Neural cell (in vitro differentiated cells): Measurements from ENCODE around the gene DDX1. TPM values are rescaled to one million over a fixed set of nuclear protein-coding genes. Genes with fewer than 3 reads are reported as not detected.

ENCODE experiments used
- H2AFZ ChIP-seq: fragments of 200-600, 300-800 bp; sonication (generic), shearing (Covaris generic); 2 replicates; pipeline ENCODE4 v1.6.0; 2014; ENCODE audit warnings: low read depth, mild to moderate bottlenecking, antibody characterized with exemption, low read length, moderate library complexity
- H3F3A ChIP-seq: fragments of 200-600 bp; shearing (Covaris generic); 2 replicates; pipeline ENCODE4 v1.6.1; 2016; ENCODE audit warnings: mild to moderate bottlenecking, moderate library complexity, mixed read lengths, antibody characterized with exemption, low read length; ENCODE audit not compliant: insufficient read depth, poor library complexity, severe bottlenecking
- H3K27ac ChIP-seq: fragments of 200-600, 300-800 bp; sonication (generic), shearing (Covaris generic); 2 replicates; pipeline ENCODE4 v1.5.1; 2014; ENCODE audit warnings: mild to moderate bottlenecking, low read length, moderate library complexity
- H3K27me3 ChIP-seq: fragments of 300-800, 200-600 bp; sonication (generic), shearing (Covaris generic); 2 replicates; pipeline ENCODE4 v1.6.0; 2014; ENCODE audit warnings: mild to moderate bottlenecking, low read depth, low read length, moderate library complexity; ENCODE audit not compliant: insufficient read depth
- H3K36me3 ChIP-seq: fragments of 300-800, 200-600 bp; sonication (generic), shearing (Covaris generic); 2 replicates; pipeline ENCODE4 v1.5.1; 2014; ENCODE audit warnings: mild to moderate bottlenecking, antibody characterized with exemption, low read length, moderate library complexity; ENCODE audit not compliant: insufficient read depth
- H3K4me2 ChIP-seq: fragments of 300-800, 200-600 bp; sonication (generic), shearing (Covaris generic); 2 replicates; pipeline ENCODE4 v1.6.0; 2014; ENCODE audit warnings: mild to moderate bottlenecking, low read length
- H3K4me3 ChIP-seq: fragments of 300-800, 200-600 bp; sonication (generic), shearing (Covaris generic); 2 replicates; pipeline ENCODE4 v1.5.1; 2014; ENCODE audit warnings: mild to moderate bottlenecking, low read length, moderate library complexity
- H3K79me2 ChIP-seq: fragments of 200-600 bp; shearing (Covaris generic); replicated peaks from 2 replicates; pipeline ENCODE4 v1.6.0; 2014; ENCODE audit warnings: mild to moderate bottlenecking, low read length, moderate library complexity; ENCODE audit not compliant: insufficient read depth
- H3K9ac ChIP-seq: fragments of 300-800, 200-600 bp; sonication (generic), shearing (Covaris generic); 2 replicates; pipeline ENCODE4 v1.6.1; 2016; ENCODE audit warnings: mild to moderate bottlenecking, low read length, mixed read lengths
- H3K9me2 ChIP-seq: fragments of 200-600 bp; shearing (Covaris generic); 2 replicates; pipeline ENCODE4 v1.6.1; 2016; ENCODE audit warnings: mild to moderate bottlenecking, low read length, mixed read lengths; ENCODE audit not compliant: insufficient read depth
- H3K9me3 ChIP-seq: fragments of 200-600, 300-800 bp; sonication (generic), shearing (Covaris generic); 2 replicates; pipeline ENCODE4 v1.6.1; 2016; ENCODE audit warnings: mild to moderate bottlenecking, mixed run types, low read length, moderate library complexity, mixed read lengths
- H4K20me1 ChIP-seq: fragments of 200-600 bp; shearing (Covaris generic); 2 replicates; pipeline ENCODE4 v1.6.1; 2016; ENCODE audit warnings: mild to moderate bottlenecking, mixed run types; ENCODE audit not compliant: insufficient read depth
- EP300 ChIP-seq: fragments of 450-650 bp; conservative IDR thresholded peaks from 2 replicates; pipeline ENCODE4 v1.6.1; 2014; ENCODE audit warnings: antibody characterized with exemption, mild to moderate bottlenecking, moderate library complexity; ENCODE audit not compliant: poor library complexity, severe bottlenecking
- EZH2 ChIP-seq: fragments of 200-600, 300-800 bp; shearing (Covaris generic), sonication (generic); IDR thresholded peaks from 2 replicates; pipeline ENCODE4 v1.6.1; 2014; ENCODE audit warnings: antibody characterized with exemption, low read length, borderline replicate concordance, mild to moderate bottlenecking; ENCODE audit not compliant: insufficient read depth, poor library complexity, severe bottlenecking
- MXI1 ChIP-seq: fragments of 450-650 bp; conservative IDR thresholded peaks from 2 replicates; pipeline ENCODE4 v1.6.1; 2014; ENCODE audit warnings: antibody characterized with exemption, mild to moderate bottlenecking; ENCODE audit not compliant: poor library complexity, severe bottlenecking
- POLR2AphosphoS5 ChIP-seq: IDR thresholded peaks from 2 replicates; pipeline ENCODE4 v1.6.1; 2012
- RAD21 ChIP-seq: fragments of 450-650 bp; conservative IDR thresholded peaks from 2 replicates; pipeline ENCODE4 v1.6.1; 2014; ENCODE audit warnings: antibody characterized with exemption, mild to moderate bottlenecking, moderate library complexity
- REST ChIP-seq: IDR thresholded peaks from 2 replicates; pipeline ENCODE4 v1.6.1; 2012; ENCODE audit warnings: borderline replicate concordance
- SMC3 ChIP-seq: fragments of 450-650 bp; conservative IDR thresholded peaks from 2 replicates; pipeline ENCODE4 v1.6.1; 2014; ENCODE audit warnings: antibody characterized with exemption, mild to moderate bottlenecking, moderate library complexity; ENCODE audit not compliant: poor library complexity
- TAF1 ChIP-seq: IDR thresholded peaks from 2 replicates; pipeline ENCODE4 v1.6.1; 2012; ENCODE audit warnings: low read depth
- polyA plus RNA-seq: library from polyadenylated mRNA; depleted of rRNA; stranded (reverse); fragments of >200 nt; gene quantifications from 2 replicates; pipeline ENCODE4 v1.2.3, GENCODE V29; 2014
- TF ChIP-seq, protein P1 (sequence below): fragments of 450-650 bp; IDR thresholded peaks from 2 replicates; pipeline ENCODE4 v1.5.1; 2014; ENCODE audit warnings: antibody characterized with exemption, mild to moderate bottlenecking, moderate library complexity; ENCODE audit not compliant: poor library complexity, severe bottlenecking

DDX1 gene
- polyA plus RNA-seq, 1 donor from 2014 or later = 159 TPM

- no peak overlapping the region for H3K9ac ChIP-seq
- no peaks in the 10 kb centered on the region for H3K79me2 ChIP-seq
- H4K20me1 ChIP-seq = no peaks in the 10 kb centered on the region
- no peak overlapping the region for H3K4me3 ChIP-seq
- H3K9me3 ChIP-seq = no peaks in the 10 kb centered on the region
- no peaks in the 10 kb centered on the region for H3K9me2 ChIP-seq
- H3K4me2 ChIP-seq = no peak overlapping the region
- H3K27ac ChIP-seq = no peak overlapping the region
- peaks cover 19% of the 10 kb centered on the region for H3K36me3 ChIP-seq
- TF ChIP-seq, protein P1, sequence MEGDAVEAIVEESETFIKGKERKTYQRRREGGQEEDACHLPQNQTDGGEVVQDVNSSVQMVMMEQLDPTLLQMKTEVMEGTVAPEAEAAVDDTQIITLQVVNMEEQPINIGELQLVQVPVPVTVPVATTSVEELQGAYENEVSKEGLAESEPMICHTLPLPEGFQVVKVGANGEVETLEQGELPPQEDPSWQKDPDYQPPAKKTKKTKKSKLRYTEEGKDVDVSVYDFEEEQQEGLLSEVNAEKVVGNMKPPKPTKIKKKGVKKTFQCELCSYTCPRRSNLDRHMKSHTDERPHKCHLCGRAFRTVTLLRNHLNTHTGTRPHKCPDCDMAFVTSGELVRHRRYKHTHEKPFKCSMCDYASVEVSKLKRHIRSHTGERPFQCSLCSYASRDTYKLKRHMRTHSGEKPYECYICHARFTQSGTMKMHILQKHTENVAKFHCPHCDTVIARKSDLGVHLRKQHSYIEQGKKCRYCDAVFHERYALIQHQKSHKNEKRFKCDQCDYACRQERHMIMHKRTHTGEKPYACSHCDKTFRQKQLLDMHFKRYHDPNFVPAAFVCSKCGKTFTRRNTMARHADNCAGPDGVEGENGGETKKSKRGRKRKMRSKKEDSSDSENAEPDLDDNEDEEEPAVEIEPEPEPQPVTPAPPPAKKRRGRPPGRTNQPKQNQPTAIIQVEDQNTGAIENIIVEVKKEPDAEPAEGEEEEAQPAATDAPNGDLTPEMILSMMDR = no peak
- no peak for TF ChIP-seq MXI1
- no peak for TF ChIP-seq REST
- H3F3A ChIP-seq = no peaks in the 10 kb centered on the region
- H2AFZ ChIP-seq = no peak overlapping the region
- no peaks in the 10 kb centered on the region for H3K27me3 ChIP-seq
Measured at GRCh38 chr2:15616429-15616828, 24.8 kb downstream of the DDX1 start.

DNA sequence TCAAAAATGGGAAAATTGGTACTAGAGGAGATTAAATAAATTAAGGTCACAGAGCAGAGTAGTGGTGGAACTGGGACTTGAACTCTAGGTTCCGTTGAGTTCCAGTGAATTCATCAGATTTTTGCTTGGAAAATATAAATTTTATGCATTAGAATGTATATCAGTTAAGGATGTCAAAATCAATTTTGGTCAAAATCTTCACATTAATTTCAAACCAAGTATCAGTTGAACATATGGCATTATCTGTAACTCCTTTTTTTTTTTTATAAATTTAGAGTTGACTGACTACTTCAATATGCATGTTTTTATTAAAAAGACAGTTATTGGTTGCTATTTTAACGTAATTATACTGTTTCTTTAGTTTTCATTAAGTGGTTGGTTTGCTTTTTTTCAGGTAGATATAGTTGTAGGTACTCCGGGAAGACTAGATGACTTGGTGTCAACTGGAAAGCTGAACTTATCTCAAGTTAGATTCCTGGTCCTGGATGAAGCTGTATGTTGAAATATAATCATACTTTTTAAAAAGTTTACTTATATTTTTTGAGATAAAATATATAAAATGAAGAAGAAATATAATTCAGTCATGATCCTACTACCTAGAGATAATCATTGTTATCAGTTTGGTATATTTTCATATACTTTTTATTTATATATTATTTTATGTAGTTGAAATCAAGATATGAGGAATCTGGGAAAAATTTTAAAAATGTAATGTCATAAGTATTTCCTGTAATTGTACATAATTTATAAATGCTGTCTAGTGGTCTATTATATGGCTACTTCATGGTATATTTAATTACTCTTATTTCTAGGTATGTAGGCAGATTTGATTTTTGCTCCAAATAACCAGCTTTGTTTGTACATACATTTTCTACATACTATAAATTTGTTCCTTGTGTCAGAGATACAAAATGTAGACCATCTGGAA, 25.4 kb downstream of the DDX1 start:
- Histone ChIP-seq H3K9ac (no peak overlapping the region), H3K27ac (no peak overlapping the region), H4K20me1 (no peaks in the 10 kb centered on the region), H3K79me2 (no peaks in the 10 kb centered on the region), H3K4me2 (no peak overlapping the region), H2AFZ (no peak overlapping the region), H3K36me3 (peaks cover 22% of the 10 kb centered on the region), H3K4me3 (no peak overlapping the region), H3K27me3 (no peaks in the 10 kb centered on the region), H3K9me2 (no peaks in the 10 kb centered on the region), H3K9me3 (no peaks in the 10 kb centered on the region), H3F3A (no peaks in the 10 kb centered on the region)
- TF ChIP-seq POLR2AphosphoS5 (no peak), SMC3 (no peak), MXI1 (no peak), RAD21 (no peak), EZH2 (no peak), TAF1 (no peak), EP300 (no peak), REST (no peak)
- TF ChIP-seq, protein P1 = no peak
